ENCODE results near the gene CDRT4.
A peak's percentile ranks its signal among the peaks of the same experiment; 100 is the strongest.
"Not testable (repeated sequence)": the region's sequence is repeated elsewhere in the genome, so short reads cannot be mapped to it uniquely, and the experiment has no call there.

Gene CDRT4

GRCh38 chr17:15456972-15457722 is 10.3 kb downstream of the CDRT4 start:
- DNase-seq = peak; percentile 12

- DNase-seq = no peak
Measured at GRCh38 chr17:15456496-15456895, 10.9 kb downstream of the CDRT4 start.

- DNase-seq = no peak
Measured at GRCh38 chr17:15454346-15454745, 13.1 kb downstream of the CDRT4 start.

- DNase-seq = no peak
Measured at GRCh38 chr17:15453782-15454181, 13.6 kb downstream of the CDRT4 start.

- DNase-seq = no peak
Measured at GRCh38 chr17:15453246-15453645, 14.2 kb downstream of the CDRT4 start.

GRCh38 chr17:15452746-15453145 is 14.7 kb downstream of the CDRT4 start:
- no peak for DNase-seq

- DNase-seq = no peak
Measured at GRCh38 chr17:15451680-15452079, 15.7 kb downstream of the CDRT4 start.

- DNase-seq = no peak
Measured at GRCh38 chr17:15448580-15448956, 18.9 kb downstream of the CDRT4 start.

GRCh38 chr17:15447928-15448579 is 19.4 kb downstream of the CDRT4 start:
- no peak for DNase-seq

- DNase-seq = no peak
Measured at GRCh38 chr17:15446036-15446435, 21.4 kb downstream of the CDRT4 start.

- DNase-seq = no peak
Measured at GRCh38 chr17:15444805-15445204, 22.6 kb downstream of the CDRT4 start.

- DNase-seq = no peak
Measured at GRCh38 chr17:15442311-15443180, 24.9 kb downstream of the CDRT4 start.

- DNase-seq = no peak
Measured at GRCh38 chr17:15441315-15441714, 26.1 kb downstream of the CDRT4 start.

- no peak for DNase-seq
Measured at GRCh38 chr17:15440347-15440746, 27.1 kb downstream of the CDRT4 start.

- not testable (repeated sequence) for DNase-seq
Measured at GRCh38 chr17:15439205-15439985, 28.0 kb downstream of the CDRT4 start.

- DNase-seq = no peak
Measured at GRCh38 chr17:15438491-15439105, 28.8 kb downstream of the CDRT4 start.

GRCh38 chr17:15437303-15437635 is 30.2 kb downstream of the CDRT4 start:
- DNase-seq = no peak

- peak; percentile 27 for DNase-seq
Measured at GRCh38 chr17:15436473-15437302, 30.7 kb downstream of the CDRT4 start.

- no peak for DNase-seq
Measured at GRCh38 chr17:15434956-15435355, 32.5 kb downstream of the CDRT4 start.

- no peak for DNase-seq
Measured at GRCh38 chr17:15432807-15433611, 34.4 kb downstream of the CDRT4 start.

GRCh38 chr17:15431766-15432165 is 35.7 kb downstream of the CDRT4 start:
- no peak for DNase-seq
